Measurements from ENCODE around the gene POFUT1. TPM values are rescaled to one million over a fixed set of nuclear protein-coding genes. Genes with fewer than 3 reads are reported as not detected.
"Not testable (repeated sequence)": the region's sequence is repeated elsewhere in the genome, so short reads cannot be mapped to it uniquely, and the experiment has no call there.

The POFUT1 gene
- total and polyA plus RNA-seq, 2 donors (not counting 3 experiments of a cell fraction or from before 2014, with no cell fraction given) = 29.0 to 51.4 TPM

DNA sequence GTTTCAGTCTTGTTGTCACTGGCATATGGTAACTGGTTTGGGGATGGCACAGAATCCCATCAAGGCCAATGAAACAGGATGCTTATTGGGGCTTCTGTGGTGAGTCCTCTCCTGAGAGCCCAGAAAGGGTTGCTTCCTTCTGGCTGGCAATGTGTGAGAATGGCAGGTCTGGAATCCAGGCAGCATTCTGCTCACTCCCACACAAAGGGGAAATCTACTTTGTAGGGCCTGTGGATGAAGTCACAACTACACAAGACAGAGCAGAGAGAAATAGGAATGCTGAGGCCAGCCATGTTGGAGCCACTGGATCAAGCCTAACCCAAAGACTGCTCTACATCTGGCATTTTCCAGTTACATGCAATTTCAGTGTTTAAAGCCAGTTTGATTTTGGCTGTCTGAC lies 15.8 kb upstream of the POFUT1 start:
- ChIA-PET POLR2A (no interaction called here), CTCF (no interaction called here)
- H3K36me3 ChIP-seq (ENCODE audit: control insufficient read depth in 2 of 2, extremely low read depth in 1 of 2, insufficient read depth in 2 of 2, low read length in 2 of 2) = peaks cover 4 to 14% of the 10 kb centered on the region in 2 experiments
- H3K27me3 ChIP-seq (ENCODE audit: control insufficient read depth in 2 of 2, insufficient read depth in 2 of 2, low read length in 2 of 2) = no peaks in the 10 kb centered on the region
- H3K79me2 ChIP-seq (ENCODE audit: control insufficient read depth, insufficient read depth, low read length) = no peaks in the 10 kb centered on the region
- H3K27ac ChIP-seq (ENCODE audit: insufficient read depth, low read depth, low read length) = no peak overlapping the region
- FAIRE-seq = no peak
- H2AFZ ChIP-seq (ENCODE audit: low read depth, low read length) = no peak overlapping the region
- no peaks in the 10 kb centered on the region for H3K9me3 ChIP-seq (replicated peaks; ENCODE audit: control insufficient read depth, insufficient read depth, low read length)
- no TSS peak for BruUV-seq (replicated peaks)
- H3K9me1 ChIP-seq (replicated peaks; ENCODE audit: control insufficient read depth, extremely low read depth, insufficient read depth, low read length) = no peaks in the 10 kb centered on the region
- no peak for DNase-seq (ENCODE audit: low read depth, low spot score)
- dilution Hi-C loops (cut with MboI; ENCODE audit: extremely low pct_ligation_motif_present, low sequenced_read_pairs) (no loop called here), intact Hi-C loops (cut with micrococcal nuclease) (no loop called here)
- H3K4me2 ChIP-seq (ENCODE audit: insufficient read depth, low read length) = no peak overlapping the region
- TF ChIP-seq POLR2A (IDR thresholded peaks at IDR 0.05; ENCODE audit: low read depth, low read length) (peak; percentile 39), POLR2AphosphoS5 (IDR thresholded peaks at IDR 0.05; ENCODE audit: insufficient read depth, low read depth, low read length) (no peak)
- H4K20me1 ChIP-seq (replicated peaks; ENCODE audit: control insufficient read depth, extremely low read depth, insufficient read depth, low read length) = no peaks in the 10 kb centered on the region
- no peak overlapping the region for H3K9ac ChIP-seq (replicated peaks; ENCODE audit: extremely low read depth, insufficient read depth, low read length)
- H3K4me1 ChIP-seq (ENCODE audit: control insufficient read depth, extremely low read depth, insufficient read depth, low read length) = peaks cover 10% of the 10 kb centered on the region
- H3K4me3 ChIP-seq (replicated peaks in 1 of 3; ENCODE audit: insufficient read depth in 1 of 3, low read depth in 1 of 3, low read length in 3 of 3) = no peak overlapping the region

DNA sequence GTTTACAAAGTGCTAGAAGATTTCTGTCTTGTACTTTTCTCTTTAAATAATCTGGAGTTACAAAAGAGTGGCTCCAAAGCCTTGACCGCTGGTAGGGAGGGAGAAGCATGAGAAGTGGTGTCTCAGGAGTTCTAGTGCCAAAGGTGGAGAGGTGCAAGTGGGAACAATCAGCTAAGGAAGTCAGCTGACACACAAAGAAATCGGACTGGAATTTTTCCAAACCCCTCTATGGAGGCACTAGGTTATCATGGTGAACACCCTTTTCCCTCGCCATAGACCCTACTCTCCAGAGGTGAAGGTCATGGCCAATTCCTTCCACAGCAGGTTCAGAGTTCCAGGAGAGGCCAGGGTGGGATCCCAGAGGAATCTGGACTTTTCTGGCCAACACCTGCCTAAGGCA lies 15.0 kb upstream of the POFUT1 start:
- no TSS peak for BruUV-seq (replicated peaks)
- H3K4me1 ChIP-seq (ENCODE audit: control insufficient read depth, extremely low read depth, insufficient read depth, low read length) = peaks cover 10% of the 10 kb centered on the region
- no peak overlapping the region for H3K4me3 ChIP-seq (replicated peaks in 1 of 3; ENCODE audit: insufficient read depth in 1 of 3, low read depth in 1 of 3, low read length in 3 of 3)
- POLR2A ChIA-PET = no interaction called here
- no peak overlapping the region for H3K4me2 ChIP-seq (ENCODE audit: insufficient read depth, low read length)
- H3K9me1 ChIP-seq (replicated peaks; ENCODE audit: control insufficient read depth, extremely low read depth, insufficient read depth, low read length) = no peaks in the 10 kb centered on the region
- no peak overlapping the region for H3K27ac ChIP-seq (ENCODE audit: insufficient read depth, low read depth, low read length)
- CTCF ChIA-PET = no interaction called here
- TF ChIP-seq GATA2 (IDR thresholded peaks at IDR 0.05; ENCODE audit: insufficient read depth, insufficient read length, low read depth, low read length) = no peak
- intact Hi-C loops (cut with micrococcal nuclease) = no loop called here
- DNase-seq (ENCODE audit: low read depth, low spot score) (peak; percentile 60), FAIRE-seq (peak; percentile 79)
- H3K27me3 ChIP-seq (ENCODE audit: control insufficient read depth in 2 of 2, insufficient read depth in 2 of 2, low read length in 2 of 2) = no peaks in the 10 kb centered on the region
- H4K20me1 ChIP-seq (replicated peaks; ENCODE audit: control insufficient read depth, extremely low read depth, insufficient read depth, low read length) = no peaks in the 10 kb centered on the region
- dilution Hi-C loops (cut with MboI; ENCODE audit: extremely low pct_ligation_motif_present, low sequenced_read_pairs) = no loop called here
- H2AFZ ChIP-seq (ENCODE audit: low read depth, low read length) = no peak overlapping the region
- H3K9ac ChIP-seq (replicated peaks; ENCODE audit: extremely low read depth, insufficient read depth, low read length) = no peak overlapping the region
- no peaks in the 10 kb centered on the region for H3K9me3 ChIP-seq (replicated peaks; ENCODE audit: control insufficient read depth, insufficient read depth, low read length)
- H3K79me2 ChIP-seq (ENCODE audit: control insufficient read depth, insufficient read depth, low read length) = no peaks in the 10 kb centered on the region
- peaks cover 11 to 20% of the 10 kb centered on the region in 2 experiments for H3K36me3 ChIP-seq (ENCODE audit: control insufficient read depth in 2 of 2, extremely low read depth in 1 of 2, insufficient read depth in 2 of 2, low read length in 2 of 2)

DNA sequence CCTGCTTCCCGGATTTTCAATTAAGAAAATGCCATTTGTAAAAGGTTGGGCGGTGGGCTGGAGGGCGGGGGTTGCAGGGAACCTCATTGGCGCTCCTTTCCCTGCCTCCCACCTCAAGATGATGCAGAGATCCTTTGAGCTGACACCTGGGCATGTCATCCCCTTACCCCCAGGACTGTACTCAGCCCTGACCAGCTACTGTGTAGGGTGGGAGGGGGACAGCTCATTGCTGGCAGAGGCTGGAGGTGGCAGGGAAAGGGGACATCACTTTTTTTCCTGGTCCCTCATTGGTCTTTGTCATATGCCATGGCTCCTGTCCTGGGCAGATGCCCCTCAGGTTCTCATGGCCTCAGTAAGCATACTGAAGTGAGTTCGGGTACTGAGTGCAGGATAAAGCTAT lies 14.3 kb upstream of the POFUT1 start:
- DNase-seq (ENCODE audit: low read depth, low spot score); H3K9me3 ChIP-seq (replicated peaks; ENCODE audit: control insufficient read depth, insufficient read depth, low read length); CTCF ChIA-PET; BruUV-seq (replicated peaks); intact Hi-C loops (cut with micrococcal nuclease); H3K9me1 ChIP-seq (replicated peaks; ENCODE audit: control insufficient read depth, extremely low read depth, insufficient read depth, low read length); POLR2A ChIA-PET; H4K20me1 ChIP-seq (replicated peaks; ENCODE audit: control insufficient read depth, extremely low read depth, insufficient read depth, low read length); H3K79me2 ChIP-seq (ENCODE audit: control insufficient read depth, insufficient read depth, low read length); H3K4me3 ChIP-seq (replicated peaks in 1 of 3; ENCODE audit: insufficient read depth in 1 of 3, low read depth in 1 of 3, low read length in 3 of 3); FAIRE-seq; H2AFZ ChIP-seq (ENCODE audit: low read depth, low read length); dilution Hi-C loops (cut with MboI; ENCODE audit: extremely low pct_ligation_motif_present, low sequenced_read_pairs); H3K4me2 ChIP-seq (ENCODE audit: insufficient read depth, low read length); H3K27me3 ChIP-seq (ENCODE audit: control insufficient read depth in 2 of 2, insufficient read depth in 2 of 2, low read length in 2 of 2); H3K9ac ChIP-seq (replicated peaks; ENCODE audit: extremely low read depth, insufficient read depth, low read length); H3K27ac ChIP-seq (ENCODE audit: insufficient read depth, low read depth, low read length): not testable (repeated sequence)
- Histone ChIP-seq H3K36me3 (ENCODE audit: control insufficient read depth in 2 of 2, extremely low read depth in 1 of 2, insufficient read depth in 2 of 2, low read length in 2 of 2) (peaks cover 13 to 20% of the 10 kb centered on the region in 2 experiments), H3K4me1 (ENCODE audit: control insufficient read depth, extremely low read depth, insufficient read depth, low read length) (peaks cover 10% of the 10 kb centered on the region)
